K562 (cell line): ENCODE data around the gene DCP1B. TPM values are rescaled to one million over a fixed set of nuclear protein-coding genes. Genes with fewer than 3 reads are reported as not detected.

Experiments used
- ATAC-seq: fragments of 200-7000 bp; cut with Tn5 transposase; 3 replicates; pipeline ENCODE4 v1.9.1; 2020; ENCODE audit warnings: moderate library complexity
- BruUV-seq: library from RNA; stranded (reverse); fragments of 400-500 nt; replicated peaks from 2 replicates; lab custom pipeline; 2021; lab: Mats Ljungman, UMichigan
- CTCF ChIA-PET: fragments of 300-600 bp; formaldehyde crosslinking; extraction: SDS; loops from one replicate; lab custom pipeline; 2021; ENCODE audit warnings: low intra/inter-chr PET ratio; lab: Yijun Ruan, JAX
- POLR2A ChIA-PET: fragments of 300-600, 350-650 bp; sonication (Branson Sonifier 250); formaldehyde crosslinking; extraction: SDS; loops from one replicate; lab custom pipeline; 2021; ENCODE audit warnings: antibody characterized with exemption, inconsistent platforms; lab: Yijun Ruan, JAX
- DNase-seq, 4 experiments: peaks; one replicate each; pipeline versions ENCODE4 v3.0.0 to v3.0.0-alpha.2; 2011 to 2018; ENCODE audit warnings: low spot score in 3 of 4, mixed read lengths in 3 of 4; ENCODE audit errors: extremely low read depth in 1 of 4
- FAIRE-seq: peaks from 2 replicates; lab custom pipeline; 2011; peaks lifted over from hg19 to GRCh38; lab: Jason Lieb, UNC
- H2AFZ ChIP-seq: 2 replicates; pipeline ENCODE4 v1.6.0; 2011; ENCODE audit warnings: low read depth, low read length, control low read depth, inconsistent platforms
- H3K27ac ChIP-seq: fragments of 200-600 bp; 3 replicates; pipeline ENCODE4 v1.8.0; 2011; ENCODE audit warnings: low read depth, mild to moderate bottlenecking, control low read depth, inconsistent platforms, low read length, moderate library complexity, mixed read lengths; ENCODE audit errors: extremely low read depth
- H3K27me3 ChIP-seq, 2 experiments: fragments of 300-600 bp in 1 of 2; 2 replicates in 1 of 2; 3 replicates in 1 of 2; pipeline versions ENCODE4 v1.6.0 to v1.8.0; 2011; ENCODE audit warnings: inconsistent platforms in 2 of 2, low read length in 2 of 2, mild to moderate bottlenecking in 1 of 2, mixed read lengths in 1 of 2, moderate library complexity in 1 of 2; ENCODE audit not compliant: control insufficient read depth in 2 of 2, insufficient read depth in 2 of 2
- H3K36me3 ChIP-seq: fragments of 300-600 bp; 3 replicates; pipeline ENCODE4 v1.8.0; 2011; ENCODE audit warnings: mild to moderate bottlenecking, low read length, inconsistent platforms; ENCODE audit not compliant: control insufficient read depth, insufficient read depth
- H3K4me1 ChIP-seq, 2 experiments: fragments of 200-600 bp in 1 of 2; replicated peaks in 1 of 2; 2 replicates in 1 of 2; 3 replicates in 1 of 2; pipeline versions ENCODE4 v1.5.1 to v1.8.0; 2011; ENCODE audit warnings: inconsistent platforms in 2 of 2, low read length in 2 of 2, mild to moderate bottlenecking in 1 of 2, mixed read lengths in 1 of 2, moderate library complexity in 1 of 2; ENCODE audit not compliant: control insufficient read depth in 2 of 2, insufficient read depth in 2 of 2
- H3K4me2 ChIP-seq: 2 replicates; pipeline ENCODE4 v1.6.1; 2011; ENCODE audit warnings: low read length, control low read depth, inconsistent platforms, mixed read lengths; ENCODE audit not compliant: insufficient read depth
- H3K4me3 ChIP-seq: fragments of 200-600 bp; sonication (generic), shearing (Covaris generic); 2 replicates; pipeline ENCODE4 v1.5.1; 2016; ENCODE audit warnings: control low read depth, inconsistent platforms
- H3K79me2 ChIP-seq: fragments of 200-600 bp; 3 replicates; pipeline ENCODE4 v1.8.0; 2011; ENCODE audit warnings: low read length, inconsistent platforms; ENCODE audit not compliant: control insufficient read depth, insufficient read depth
- H3K9ac ChIP-seq, 2 experiments: 2 replicates each; pipeline versions ENCODE4 v1.6.0 to v1.6.1; 2011; ENCODE audit warnings: low read depth in 2 of 2, low read length in 2 of 2, control low read depth in 1 of 2, inconsistent platforms in 1 of 2, mild to moderate bottlenecking in 1 of 2, mixed read lengths in 1 of 2; ENCODE audit not compliant: insufficient read depth in 1 of 2
- H3K9me1 ChIP-seq: one replicate; pipeline ENCODE4 v1.6.0; 2011; ENCODE audit warnings: inconsistent platforms, mild to moderate bottlenecking, low read length, moderate library complexity; ENCODE audit not compliant: control insufficient read depth, insufficient read depth
- H3K9me3 ChIP-seq: replicated peaks from 2 replicates; pipeline ENCODE4 v1.5.1; 2011; ENCODE audit warnings: low read depth, low read length, inconsistent platforms; ENCODE audit not compliant: control insufficient read depth, insufficient read depth
- H4K20me1 ChIP-seq: replicated peaks from 2 replicates; pipeline ENCODE4 v1.6.1; 2011; ENCODE audit warnings: low read length, inconsistent platforms, mixed read lengths; ENCODE audit not compliant: control insufficient read depth, insufficient read depth
- RCOR1 ChIP-seq, 2 experiments: IDR thresholded peaks; 2 replicates each; pipeline ENCODE4 v1.6.1; 2012; ENCODE audit warnings: low read depth in 2 of 2, low read length in 2 of 2, borderline replicate concordance in 1 of 2, improper control_type of control experiment in 1 of 2
- RNF2 ChIP-seq: sonication (generic); IDR thresholded peaks from 2 replicates; pipeline ENCODE4 v1.6.1; 2016
- WGBS: fragments of 100-300 bp; shearing (Covaris generic); methylation state at CpG from one replicate; pipeline ENCODE4 v1.1.6; 2016; ENCODE audit warnings: low coverage, mixed read lengths; ENCODE audit not compliant: insufficient coverage; ENCODE audit errors: missing lambda C conversion rate; 5-methylcytosine and 5-hydroxymethylcytosine counted together
- in situ Hi-C: fragments of 300-500 bp; cut with MboI; formaldehyde crosslinking; loops from 4 replicates; pipeline ENCODE4 v1.15.0; 2018; ENCODE audit warnings: inconsistent platforms, mixed read lengths
- intact Hi-C: fragments of 100-400 bp; cut with micrococcal nuclease; formaldehyde crosslinking; loops from 2 replicates; pipeline ENCODE4 v1.14.2; 2022
- polyA plus RNA-seq, 8 experiments: library from polyadenylated mRNA; depleted of rRNA in 4 of 8; stranded (reverse) in 5 of 8; unstranded in 3 of 8; fragments of >200 nt; fragmentation: Nextera tagmentation in 2 of 8; fragmentation: Illumina TruSeq in 1 of 8; extraction: Ambion mirVana in 2 of 8; extraction: Trizol in 1 of 8; gene quantifications; 2 replicates each; pipeline versions ENCODE4 v1.2.1 to v1.2.3, GENCODE V29; 2011 to 2014; ENCODE audit warnings: inconsistent platforms in 1 of 8, missing spikeins in 1 of 8
- total RNA-seq, 7 experiments: library from RNA; depleted of rRNA in 6 of 7; stranded (reverse); fragments of >200 nt in 6 of 7; fragmentation: Illumina TruSeq in 2 of 7; extraction: Trizol in 2 of 7; gene quantifications; 2 replicates each; pipeline versions ENCODE4 v1.2.1 to v1.2.3, GENCODE V29; 2011 to 2021; ENCODE audit warnings: low replicate concordance in 1 of 7
- TF ChIP-seq, protein P1 (sequence below): sonication (generic); formaldehyde crosslinking; IDR thresholded peaks from 2 replicates; pipeline ENCODE4 v1.8.1; 2023; ENCODE audit warnings: mild to moderate bottlenecking, missing genetic modification reagents

DCP1B gene
- total and polyA plus RNA-seq, 9 of the 15 experiments (the other 6 are each of a cell fraction or from before 2014, with no cell fraction given) = 0.83 to 7.3 (median 3.4) TPM

DNA sequence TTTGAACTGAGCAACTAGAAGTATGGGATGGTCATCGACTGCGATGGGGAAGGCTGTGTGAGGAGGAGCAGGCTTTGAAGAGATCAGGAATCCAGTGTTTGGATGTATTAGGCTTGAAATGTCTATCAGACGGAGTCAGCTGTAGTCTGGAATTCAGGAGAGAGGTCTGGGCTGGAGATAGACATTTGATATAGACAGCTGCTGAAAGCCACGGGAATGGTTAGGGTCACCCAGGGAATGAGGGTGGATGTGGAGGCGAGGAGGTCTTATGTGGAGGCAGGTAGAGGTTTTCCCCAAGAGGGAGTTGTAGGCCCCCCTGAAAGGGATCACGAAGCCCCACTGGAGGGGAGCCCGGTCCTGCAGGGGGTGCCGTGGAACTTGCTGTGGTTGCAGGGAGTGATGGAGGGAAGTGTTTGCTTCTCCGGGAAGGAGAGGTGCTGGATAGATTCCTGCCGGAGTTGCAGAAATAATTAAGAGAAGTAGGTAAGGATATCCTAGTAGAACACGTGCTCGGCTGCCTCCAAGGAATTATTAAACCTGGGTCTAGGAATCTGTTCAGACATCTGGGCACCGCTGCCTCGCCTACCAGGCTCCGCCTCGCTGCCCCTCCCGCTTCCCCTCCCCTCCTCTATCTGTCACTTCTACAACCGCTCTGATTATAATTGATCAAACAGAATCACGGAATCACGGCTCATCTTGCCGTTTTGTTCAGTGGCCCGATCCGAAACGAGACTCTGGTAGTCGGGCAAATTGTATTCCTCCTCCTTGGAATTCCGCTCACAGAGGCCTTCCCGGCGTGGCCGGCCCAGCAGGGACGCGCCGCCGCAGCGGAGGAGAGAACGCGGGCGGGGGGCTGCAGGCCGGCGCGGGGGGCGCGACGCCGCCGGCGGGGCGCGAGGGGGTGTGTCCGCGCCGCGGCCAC is 47.7 kb upstream of the DCP1B start:
- in situ Hi-C loops (loop anchor here (10.0 to 25.0 kb wide), 2 partner anchors 235 to 533 kb away; no protein-coding TSS in a partner anchor), intact Hi-C loops (no loop called here)
- no peak overlapping the region for H3K4me3 ChIP-seq
- CTCF ChIA-PET = no interaction called here
- no TSS peak for BruUV-seq
- peaks cover 0 to 17% of the 10 kb centered on the region in 2 experiments; a peak in 2 of 5 replicates for H3K27me3 ChIP-seq
- no peaks in the 10 kb centered on the region for H3K79me2 ChIP-seq
- WGBS = 24% methylated on average over 23 of the region's 52 CpGs
- no peak overlapping the region for H3K27ac ChIP-seq
- no peaks in the 10 kb centered on the region for H4K20me1 ChIP-seq
- DNase-seq (no peak), FAIRE-seq (no peak), ATAC-seq (no peak)
- no peaks in the 10 kb centered on the region for H3K4me1 ChIP-seq
- H2AFZ ChIP-seq = no peak overlapping the region
- no peaks in the 10 kb centered on the region for H3K9me3 ChIP-seq
- no peak overlapping the region for H3K9ac ChIP-seq
- H3K9me1 ChIP-seq = no peaks in the 10 kb centered on the region
- no peaks in the 10 kb centered on the region for H3K36me3 ChIP-seq
- TF ChIP-seq RNF2 (no peak), RCOR1 (IDR thresholded peaks at IDR 0.05; ENCODE audit: borderline replicate concordance in 1 of 2, low read depth in 2 of 2, low read length in 2 of 2) (no peak)
- TF ChIP-seq, protein P1, sequence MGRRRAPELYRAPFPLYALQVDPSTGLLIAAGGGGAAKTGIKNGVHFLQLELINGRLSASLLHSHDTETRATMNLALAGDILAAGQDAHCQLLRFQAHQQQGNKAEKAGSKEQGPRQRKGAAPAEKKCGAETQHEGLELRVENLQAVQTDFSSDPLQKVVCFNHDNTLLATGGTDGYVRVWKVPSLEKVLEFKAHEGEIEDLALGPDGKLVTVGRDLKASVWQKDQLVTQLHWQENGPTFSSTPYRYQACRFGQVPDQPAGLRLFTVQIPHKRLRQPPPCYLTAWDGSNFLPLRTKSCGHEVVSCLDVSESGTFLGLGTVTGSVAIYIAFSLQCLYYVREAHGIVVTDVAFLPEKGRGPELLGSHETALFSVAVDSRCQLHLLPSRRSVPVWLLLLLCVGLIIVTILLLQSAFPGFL = no peak
- H3K4me2 ChIP-seq = no peak overlapping the region
- POLR2A ChIA-PET = no interaction called here
